ENCODE data around the gene ANK3.

Gene ANK3

DNA sequence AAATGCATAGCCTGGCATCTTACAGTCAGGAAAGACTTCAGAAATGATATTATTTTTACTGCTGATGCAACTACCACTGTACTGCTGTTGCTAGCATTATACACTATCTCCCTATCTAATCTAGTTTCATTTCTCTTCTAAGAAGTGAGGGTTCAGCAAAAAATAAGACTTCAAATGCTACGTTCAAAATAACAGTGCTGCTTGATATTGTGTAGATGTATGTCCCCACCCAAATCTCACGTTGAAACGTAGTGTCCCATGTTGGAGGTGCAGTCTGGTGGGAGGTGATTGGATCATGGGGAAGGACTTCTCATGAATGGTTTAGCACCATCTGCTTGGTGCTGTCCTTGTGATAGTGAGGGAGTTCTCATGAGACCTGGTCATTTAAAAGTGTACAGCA lies 129.4 kb downstream of the ANK3 start:
- no peak overlapping the region for H3K4me3 ChIP-seq (ENCODE audit: low read depth, low read length)
- TF ChIP-seq, protein P1, sequence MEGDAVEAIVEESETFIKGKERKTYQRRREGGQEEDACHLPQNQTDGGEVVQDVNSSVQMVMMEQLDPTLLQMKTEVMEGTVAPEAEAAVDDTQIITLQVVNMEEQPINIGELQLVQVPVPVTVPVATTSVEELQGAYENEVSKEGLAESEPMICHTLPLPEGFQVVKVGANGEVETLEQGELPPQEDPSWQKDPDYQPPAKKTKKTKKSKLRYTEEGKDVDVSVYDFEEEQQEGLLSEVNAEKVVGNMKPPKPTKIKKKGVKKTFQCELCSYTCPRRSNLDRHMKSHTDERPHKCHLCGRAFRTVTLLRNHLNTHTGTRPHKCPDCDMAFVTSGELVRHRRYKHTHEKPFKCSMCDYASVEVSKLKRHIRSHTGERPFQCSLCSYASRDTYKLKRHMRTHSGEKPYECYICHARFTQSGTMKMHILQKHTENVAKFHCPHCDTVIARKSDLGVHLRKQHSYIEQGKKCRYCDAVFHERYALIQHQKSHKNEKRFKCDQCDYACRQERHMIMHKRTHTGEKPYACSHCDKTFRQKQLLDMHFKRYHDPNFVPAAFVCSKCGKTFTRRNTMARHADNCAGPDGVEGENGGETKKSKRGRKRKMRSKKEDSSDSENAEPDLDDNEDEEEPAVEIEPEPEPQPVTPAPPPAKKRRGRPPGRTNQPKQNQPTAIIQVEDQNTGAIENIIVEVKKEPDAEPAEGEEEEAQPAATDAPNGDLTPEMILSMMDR (IDR thresholded peaks at IDR 0.05; ENCODE audit: borderline replicate concordance, insufficient read depth, low read depth, low read length): no peak

DNA sequence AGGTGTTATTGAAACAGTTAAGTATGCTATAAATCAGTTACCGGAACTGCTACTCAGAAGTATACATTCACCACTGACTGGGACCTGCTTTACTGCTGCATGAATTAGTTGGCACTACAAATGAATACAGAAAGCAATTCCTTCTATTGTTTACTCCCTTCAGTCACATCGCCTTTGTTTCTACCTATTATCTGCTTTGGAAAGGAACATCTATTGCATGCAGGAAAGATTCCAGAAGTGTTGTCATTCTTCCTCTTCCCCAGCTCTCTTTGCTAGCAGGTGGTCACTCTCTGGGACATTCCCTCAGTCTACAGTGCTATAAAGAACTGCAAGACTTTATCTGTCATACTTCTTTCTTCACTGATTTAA lies 131.3 kb downstream of the ANK3 start:
- H3K4me3 ChIP-seq (ENCODE audit: low read depth, low read length): no peak overlapping the region
- TF ChIP-seq, protein P1 (IDR thresholded peaks at IDR 0.05; ENCODE audit: borderline replicate concordance, insufficient read depth, low read depth, low read length): no peak

DNA sequence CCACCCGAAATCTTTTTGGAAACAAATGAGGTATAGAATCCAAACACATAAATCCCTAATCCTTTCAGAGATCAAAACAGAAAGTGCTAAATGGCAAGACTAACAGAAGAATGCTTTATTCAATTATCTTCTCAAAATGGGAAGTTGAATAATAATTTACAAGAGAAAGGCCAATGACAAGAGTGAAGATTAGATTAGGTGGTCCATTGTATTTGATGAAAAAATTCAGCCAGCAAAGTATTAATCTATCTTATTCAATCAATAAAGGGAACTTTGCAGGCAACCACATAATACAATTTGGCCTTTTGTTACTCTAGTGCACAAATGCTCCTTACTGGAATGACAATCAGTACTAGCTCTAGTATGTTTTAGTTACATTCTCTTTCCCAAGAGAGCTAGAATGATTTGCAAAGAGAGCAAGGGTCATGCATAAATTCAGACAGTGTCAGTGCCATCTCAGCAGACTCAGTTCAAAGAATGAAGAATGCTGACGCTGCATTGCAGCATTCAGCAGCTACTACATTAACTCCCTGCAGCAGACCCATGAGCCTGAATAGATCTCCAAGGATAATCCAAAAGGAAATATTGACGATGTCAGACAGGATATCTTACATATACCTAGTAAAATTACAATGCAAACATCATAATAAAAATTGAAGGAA lies 131.8 kb downstream of the ANK3 start:
- TF ChIP-seq, protein P1 (IDR thresholded peaks at IDR 0.05; ENCODE audit: borderline replicate concordance, insufficient read depth, low read depth, low read length): no peak
- no peak overlapping the region for H3K4me3 ChIP-seq (ENCODE audit: low read depth, low read length)

DNA sequence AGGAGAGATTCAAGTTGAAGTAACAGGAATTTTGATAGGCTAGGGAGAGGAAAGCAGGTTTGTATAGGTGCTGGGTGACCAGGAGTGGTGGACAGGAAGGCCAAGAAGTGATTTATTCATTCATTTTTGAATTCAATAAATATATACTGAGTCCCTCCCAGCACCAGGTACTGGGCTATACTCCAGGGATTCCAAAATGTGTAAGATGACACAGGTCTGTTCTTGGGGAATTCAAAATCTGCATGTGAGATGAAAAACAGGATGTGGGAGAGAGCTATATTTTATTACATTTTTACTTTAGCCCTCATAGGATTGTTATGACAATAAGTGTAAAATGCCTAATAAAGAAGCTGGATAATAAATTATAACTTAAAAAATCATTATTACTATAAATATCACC lies 134.9 kb downstream of the ANK3 start:
- TF ChIP-seq, protein P1 (IDR thresholded peaks at IDR 0.05; ENCODE audit: borderline replicate concordance, insufficient read depth, low read depth, low read length): no peak
- H3K4me3 ChIP-seq (ENCODE audit: low read depth, low read length): no peak overlapping the region

DNA sequence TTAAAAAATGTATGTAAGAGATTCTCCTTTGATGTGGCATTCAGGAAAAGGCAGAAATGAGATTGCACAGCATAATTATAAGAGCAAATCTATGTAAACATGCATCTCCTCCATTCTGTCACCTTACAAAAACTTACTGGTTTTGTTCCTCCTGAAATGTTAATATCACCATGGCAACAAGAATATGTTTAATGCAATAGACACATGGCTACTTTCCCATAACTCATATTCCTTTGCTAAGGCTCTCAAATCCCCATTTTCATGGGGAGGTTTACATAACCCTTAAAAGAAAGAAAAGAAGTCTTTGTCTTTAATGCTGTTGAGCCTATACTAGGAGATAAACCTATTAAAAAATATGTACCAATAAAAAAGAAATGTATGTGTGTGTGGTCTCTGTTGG lies 136.2 kb downstream of the ANK3 start:
- TF ChIP-seq, protein P1 (IDR thresholded peaks at IDR 0.05; ENCODE audit: borderline replicate concordance, insufficient read depth, low read depth, low read length): no peak
- H3K4me3 ChIP-seq (ENCODE audit: low read depth, low read length): no peak overlapping the region

DNA sequence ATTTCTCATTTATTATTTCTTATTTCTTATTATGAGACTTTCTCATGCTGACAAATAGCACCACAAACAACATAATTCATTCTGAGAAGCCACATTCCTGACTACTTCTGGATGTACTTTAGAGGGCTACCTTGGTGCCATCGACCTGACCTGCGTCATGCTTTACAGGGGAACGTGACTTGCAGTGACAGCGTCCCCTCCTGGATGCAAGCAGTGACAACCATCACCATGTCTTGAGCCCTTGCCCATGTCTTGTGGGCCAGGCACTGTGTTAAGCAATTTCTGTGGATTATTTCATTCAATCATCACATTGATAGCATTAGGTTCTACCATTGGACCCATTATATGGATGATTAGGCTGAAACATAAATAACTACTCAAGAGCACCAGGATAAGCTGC lies 137.0 kb downstream of the ANK3 start:
- no peak overlapping the region for H3K4me3 ChIP-seq (ENCODE audit: low read depth, low read length)
- TF ChIP-seq, protein P1 (IDR thresholded peaks at IDR 0.05; ENCODE audit: borderline replicate concordance, insufficient read depth, low read depth, low read length): no peak

DNA sequence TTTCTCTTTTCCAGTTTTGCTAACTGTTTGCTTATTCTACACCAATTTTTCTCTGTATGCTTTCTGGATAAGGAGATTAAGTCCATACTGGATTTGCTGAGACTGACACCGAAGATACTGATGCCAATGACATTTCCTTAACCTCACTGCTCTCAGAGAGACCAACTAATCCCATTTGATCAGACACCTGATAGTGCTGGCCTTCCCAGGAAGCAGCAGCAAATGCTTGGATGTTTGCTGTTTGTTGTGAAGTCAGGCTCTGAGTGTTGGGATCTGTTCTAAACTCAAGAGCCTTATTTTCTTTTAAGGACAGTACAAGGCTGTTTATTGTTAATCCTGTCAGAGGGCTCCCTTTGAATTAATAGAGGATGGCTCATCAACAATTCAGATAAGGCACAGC lies 143.3 kb downstream of the ANK3 start:
- H3K4me3 ChIP-seq (ENCODE audit: low read depth, low read length): no peak overlapping the region
- TF ChIP-seq, protein P1 (IDR thresholded peaks at IDR 0.05; ENCODE audit: borderline replicate concordance, insufficient read depth, low read depth, low read length): no peak

Data from GM12875 (cell line).